ENCODE measurements around the gene ADGRG2. TPM values are rescaled to one million over a fixed set of nuclear protein-coding genes. Genes with fewer than 3 reads are reported as not detected.

ADGRG2 gene, protein sequence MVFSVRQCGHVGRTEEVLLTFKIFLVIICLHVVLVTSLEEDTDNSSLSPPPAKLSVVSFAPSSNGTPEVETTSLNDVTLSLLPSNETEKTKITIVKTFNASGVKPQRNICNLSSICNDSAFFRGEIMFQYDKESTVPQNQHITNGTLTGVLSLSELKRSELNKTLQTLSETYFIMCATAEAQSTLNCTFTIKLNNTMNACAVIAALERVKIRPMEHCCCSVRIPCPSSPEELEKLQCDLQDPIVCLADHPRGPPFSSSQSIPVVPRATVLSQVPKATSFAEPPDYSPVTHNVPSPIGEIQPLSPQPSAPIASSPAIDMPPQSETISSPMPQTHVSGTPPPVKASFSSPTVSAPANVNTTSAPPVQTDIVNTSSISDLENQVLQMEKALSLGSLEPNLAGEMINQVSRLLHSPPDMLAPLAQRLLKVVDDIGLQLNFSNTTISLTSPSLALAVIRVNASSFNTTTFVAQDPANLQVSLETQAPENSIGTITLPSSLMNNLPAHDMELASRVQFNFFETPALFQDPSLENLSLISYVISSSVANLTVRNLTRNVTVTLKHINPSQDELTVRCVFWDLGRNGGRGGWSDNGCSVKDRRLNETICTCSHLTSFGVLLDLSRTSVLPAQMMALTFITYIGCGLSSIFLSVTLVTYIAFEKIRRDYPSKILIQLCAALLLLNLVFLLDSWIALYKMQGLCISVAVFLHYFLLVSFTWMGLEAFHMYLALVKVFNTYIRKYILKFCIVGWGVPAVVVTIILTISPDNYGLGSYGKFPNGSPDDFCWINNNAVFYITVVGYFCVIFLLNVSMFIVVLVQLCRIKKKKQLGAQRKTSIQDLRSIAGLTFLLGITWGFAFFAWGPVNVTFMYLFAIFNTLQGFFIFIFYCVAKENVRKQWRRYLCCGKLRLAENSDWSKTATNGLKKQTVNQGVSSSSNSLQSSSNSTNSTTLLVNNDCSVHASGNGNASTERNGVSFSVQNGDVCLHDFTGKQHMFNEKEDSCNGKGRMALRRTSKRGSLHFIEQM
- 1 to 10 TPM in 2 of 9 donors, under 1 TPM in 7; 0.25 to 1.7 (median 0.76) TPM for total RNA-seq
- polyA plus RNA-seq: under 1 TPM; 0.24 to 0.51 (median 0.27) TPM
- long read RNA-seq, donor 1: 0 reads
- long read RNA-seq, donor 2: 0 reads
- long read RNA-seq, donor 3: 0 reads
- long read RNA-seq, donor 4: 0 reads
- long read RNA-seq, donor 5: 0 reads
- long read RNA-seq, donor 6: 0 reads
- long read RNA-seq, donor 7: 0 reads
- long read RNA-seq, donor 8: 0 reads
- long read RNA-seq, donor 9: 0 reads
- long read RNA-seq, donor 10: 0 reads

DNA sequence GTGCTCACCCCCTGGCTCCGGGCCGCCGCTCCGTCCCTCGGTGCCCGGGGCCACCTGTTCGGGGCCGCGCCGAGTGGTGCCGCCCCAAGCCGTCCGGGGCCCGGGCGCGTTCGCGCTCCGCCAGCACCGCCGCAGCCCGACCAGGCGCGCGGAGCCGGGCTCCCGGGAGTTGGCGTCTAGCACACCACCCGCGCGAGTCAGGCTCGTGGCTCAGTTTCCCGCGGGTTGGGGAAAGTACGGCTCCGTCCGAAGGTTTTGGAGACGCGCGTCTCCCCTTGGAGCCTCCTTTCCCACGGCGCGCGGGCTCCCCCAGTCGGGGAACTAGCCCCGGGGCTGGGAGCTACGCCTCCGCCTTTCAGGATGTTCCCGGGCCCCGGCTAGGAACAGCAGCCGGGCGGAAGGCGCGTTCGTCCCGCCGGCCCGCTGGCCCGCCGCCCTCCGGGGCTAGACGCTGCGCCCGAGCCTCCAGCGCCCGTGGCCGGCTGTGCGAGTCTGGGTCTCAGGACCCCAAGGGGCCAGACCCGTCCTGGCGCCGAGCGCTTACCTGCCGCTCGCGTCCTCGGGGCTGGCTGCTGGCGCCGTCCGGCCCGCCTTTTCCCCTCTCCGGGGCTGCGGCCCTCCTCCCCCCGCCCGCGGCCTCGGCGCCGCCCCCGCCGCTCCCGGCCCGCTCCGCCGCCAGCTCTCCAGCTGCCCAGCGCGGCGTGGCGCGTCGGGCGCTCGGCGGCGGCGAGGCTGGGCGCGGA lies at the start of gene ADGRG2:
Gene ADGRG2 (minus strand): TSS at position 571 of the 743 bp plus-strand sequence. CDS start 53,634 bp downstream, outside the sequence.
- Histone ChIP-seq H3K36me3 (replicated peaks in 1 of 2) (no peaks in the 10 kb centered on the region), H3K4me1 (replicated peaks in 1 of 2) (no peaks in the 10 kb centered on the region), H3K27ac (no peak within 1 kb of the TSS), H3K27me3 (peaks cover 46% of the 10 kb centered on the region), H3K9me3 (replicated peaks in 1 of 3) (no peaks in the 10 kb centered on the region), H3K4me3 (peak within 1 kb of the TSS in 1 of 4 donors; percentile 48)
- intact Hi-C loops (cut with DNase I): no loop called here
- WGBS, 4 donors: 0 to 22% (median 8%) methylated on average over 1 to 93 of the region's 107 CpGs
- TF ChIP-seq POLR2A (IDR thresholded peaks at IDR 0.05): no peak
- TF ChIP-seq, protein P1, sequence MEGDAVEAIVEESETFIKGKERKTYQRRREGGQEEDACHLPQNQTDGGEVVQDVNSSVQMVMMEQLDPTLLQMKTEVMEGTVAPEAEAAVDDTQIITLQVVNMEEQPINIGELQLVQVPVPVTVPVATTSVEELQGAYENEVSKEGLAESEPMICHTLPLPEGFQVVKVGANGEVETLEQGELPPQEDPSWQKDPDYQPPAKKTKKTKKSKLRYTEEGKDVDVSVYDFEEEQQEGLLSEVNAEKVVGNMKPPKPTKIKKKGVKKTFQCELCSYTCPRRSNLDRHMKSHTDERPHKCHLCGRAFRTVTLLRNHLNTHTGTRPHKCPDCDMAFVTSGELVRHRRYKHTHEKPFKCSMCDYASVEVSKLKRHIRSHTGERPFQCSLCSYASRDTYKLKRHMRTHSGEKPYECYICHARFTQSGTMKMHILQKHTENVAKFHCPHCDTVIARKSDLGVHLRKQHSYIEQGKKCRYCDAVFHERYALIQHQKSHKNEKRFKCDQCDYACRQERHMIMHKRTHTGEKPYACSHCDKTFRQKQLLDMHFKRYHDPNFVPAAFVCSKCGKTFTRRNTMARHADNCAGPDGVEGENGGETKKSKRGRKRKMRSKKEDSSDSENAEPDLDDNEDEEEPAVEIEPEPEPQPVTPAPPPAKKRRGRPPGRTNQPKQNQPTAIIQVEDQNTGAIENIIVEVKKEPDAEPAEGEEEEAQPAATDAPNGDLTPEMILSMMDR (IDR thresholded peaks at IDR 0.05): no peak
- DNase-seq: peak in 4 of 7 donors; percentile 10 to 21 (median 18)

DNA sequence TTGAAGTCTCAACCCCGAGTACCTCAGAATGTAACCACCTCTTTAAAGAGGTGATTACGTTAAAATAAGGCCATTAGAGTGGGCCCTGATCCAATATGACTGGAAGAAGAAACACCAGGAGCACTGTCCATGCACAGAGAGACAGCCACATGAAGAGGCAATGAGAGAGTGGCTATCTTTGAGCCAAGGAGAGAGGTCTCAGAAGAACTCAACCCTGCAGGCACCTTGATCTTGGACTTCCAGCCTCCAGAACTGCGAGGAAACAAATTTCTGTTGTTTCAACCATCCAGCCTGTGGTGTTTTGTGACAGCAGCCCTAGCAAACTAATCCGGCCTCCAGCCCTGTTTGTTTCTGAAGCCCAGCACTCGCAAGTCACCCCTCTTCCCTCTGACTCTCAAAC lies 46.3 kb upstream of the ADGRG2 start:
- H3K36me3 ChIP-seq (replicated peaks in 1 of 2): no peaks in the 10 kb centered on the region
- no peaks in the 10 kb centered on the region for H3K27me3 ChIP-seq
- H3K9me3 ChIP-seq (replicated peaks in 1 of 3): no peaks in the 10 kb centered on the region
- DNase-seq: no peak
- H3K4me3 ChIP-seq: no peak overlapping the region
- 75 to 87% (median 79%) methylated on average over 5 of the region's 5 CpGs for WGBS, 4 donors
- H3K4me1 ChIP-seq (replicated peaks in 1 of 2): no peaks in the 10 kb centered on the region
- no peak for TF ChIP-seq POLR2A (IDR thresholded peaks at IDR 0.05)
- TF ChIP-seq, protein P1 (IDR thresholded peaks at IDR 0.05): no peak
- intact Hi-C loops (cut with DNase I): no loop called here
- H3K27ac ChIP-seq: no peak overlapping the region

DNA sequence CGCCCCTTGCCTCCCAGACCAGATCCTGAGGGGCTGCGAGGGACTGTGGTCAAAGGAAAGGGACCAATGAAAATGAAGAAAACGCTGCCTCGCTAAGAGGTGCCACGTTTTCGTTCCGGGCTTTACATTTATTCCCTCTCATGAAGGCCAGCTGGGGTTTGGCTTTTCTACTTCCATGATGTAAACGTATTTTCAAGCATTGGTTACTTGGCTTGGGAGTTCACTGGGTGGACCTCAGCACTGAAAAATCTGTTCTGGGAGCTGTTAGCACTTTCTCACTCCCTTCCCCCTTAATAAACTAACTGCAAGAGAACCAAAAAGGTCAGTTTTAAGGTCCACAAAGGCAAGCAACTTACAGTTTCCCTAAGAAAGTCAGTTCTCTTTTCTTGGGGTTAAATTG lies 40.6 kb upstream of the ADGRG2 start:
- H3K4me3 ChIP-seq: no peak overlapping the region
- H3K36me3 ChIP-seq (replicated peaks in 1 of 2): no peaks in the 10 kb centered on the region
- DNase-seq: no peak
- no peaks in the 10 kb centered on the region for H3K27me3 ChIP-seq
- no peaks in the 10 kb centered on the region for H3K9me3 ChIP-seq (replicated peaks in 1 of 3)
- no peak for TF ChIP-seq POLR2A (IDR thresholded peaks at IDR 0.05)
- TF ChIP-seq, protein P1 (IDR thresholded peaks at IDR 0.05): no peak
- 76 to 90% (median 87%) methylated on average over 8 of the region's 8 CpGs for WGBS, 4 donors
- intact Hi-C loops (cut with DNase I): no loop called here
- H3K27ac ChIP-seq: no peak overlapping the region
- H3K4me1 ChIP-seq (replicated peaks in 1 of 2): no peaks in the 10 kb centered on the region

Measured in adrenal gland (tissue), 19 donors.